GM18519 (cell line): ENCODE data around the gene ZER1.
A peak's percentile ranks its signal among the peaks of the same experiment; 100 is the strongest.
"Not testable (repeated sequence)": the region's sequence is repeated elsewhere in the genome, so short reads cannot be mapped to it uniquely, and the experiment has no call there.

ENCODE experiments used
- ATAC-seq: cut with Tn5 transposase; IDR thresholded peaks from one replicate; pipeline ENCODE4 v1.9.1; 2021; ENCODE audit warnings: mild to moderate bottlenecking, moderate library complexity; ENCODE audit not compliant: unreplicated experiment, low FRiP score

ZER1 gene

GRCh38 chr9:128771745-128772519 is at the start of gene ZER1:
Gene ZER1 (minus strand): TSS chr9:128771927. CDS start chr9:128755565, 16,362 bp downstream.
- ATAC-seq = peak; percentile 62

- no peak for ATAC-seq
Measured at GRCh38 chr9:128820665-128821583, 49.2 kb upstream of the ZER1 start.

GRCh38 chr9:128819716-128820664 is 48.3 kb upstream of the ZER1 start:
- ATAC-seq = no peak

GRCh38 chr9:128818839-128819715 is 47.4 kb upstream of the ZER1 start:
- ATAC-seq = peak; percentile 35

GRCh38 chr9:128818099-128818838 is 46.5 kb upstream of the ZER1 start, which contains the start of gene ENDOG:
Gene ENDOG (plus strand): TSS chr9:128818500. CDS start chr9:128818685, 185 bp downstream.
- ATAC-seq = peak; percentile 71

GRCh38 chr9:128810873-128811272 is 39.1 kb upstream of the ZER1 start:
- no peak for ATAC-seq

- no peak for ATAC-seq
Measured at GRCh38 chr9:128809831-128810230, 38.1 kb upstream of the ZER1 start.

- ATAC-seq = no peak
Measured at GRCh38 chr9:128809036-128809599, 37.4 kb upstream of the ZER1 start.

GRCh38 chr9:128808543-128808942 is 36.8 kb upstream of the ZER1 start:
- ATAC-seq = no peak

GRCh38 chr9:128807827-128808226 is 36.1 kb upstream of the ZER1 start:
- no peak for ATAC-seq

- ATAC-seq = no peak
Measured at GRCh38 chr9:128805661-128806060, 33.9 kb upstream of the ZER1 start.

GRCh38 chr9:128802482-128802881 is 30.8 kb upstream of the ZER1 start:
- ATAC-seq = no peak

GRCh38 chr9:128800061-128800460 is 28.3 kb upstream of the ZER1 start:
- ATAC-seq = no peak

GRCh38 chr9:128798896-128799295 is 27.2 kb upstream of the ZER1 start:
- ATAC-seq = no peak

GRCh38 chr9:128794961-128795360 is 23.2 kb upstream of the ZER1 start:
- not testable (repeated sequence) for ATAC-seq

- ATAC-seq = no peak
Measured at GRCh38 chr9:128792978-128793686, 21.4 kb upstream of the ZER1 start.

GRCh38 chr9:128792134-128792533 is 20.4 kb upstream of the ZER1 start:
- no peak for ATAC-seq

GRCh38 chr9:128790536-128790935 is 18.8 kb upstream of the ZER1 start:
- ATAC-seq = no peak
